ENCODE measurements around the gene SLC9C1. TPM values are rescaled to one million over a fixed set of nuclear protein-coding genes. Genes with fewer than 3 reads are reported as not detected.

The SLC9C1 gene
- total RNA-seq, 1 donor from 2014 or later: 0.42 TPM

DNA sequence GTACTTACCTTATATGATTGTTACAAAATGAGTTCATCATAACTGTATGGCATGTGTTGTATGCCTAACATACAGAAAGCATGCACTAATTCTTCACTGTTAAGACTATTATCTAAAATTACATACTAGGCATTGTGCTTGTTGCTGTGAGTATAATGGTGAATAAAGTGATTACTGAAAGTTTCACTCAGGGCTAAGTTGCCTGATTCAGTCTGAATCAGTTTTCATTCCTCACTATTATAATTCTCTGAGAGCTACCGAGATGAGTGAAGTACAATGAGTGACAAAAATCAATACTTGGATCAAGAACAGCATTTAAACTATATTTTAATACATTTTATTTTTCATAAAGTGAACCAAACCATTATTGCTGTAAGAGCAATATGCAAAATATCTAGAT, 153.4 kb downstream of the SLC9C1 start:
- peaks cover 17% of the 10 kb centered on the region for H3K36me3 Mint-ChIP-seq (ENCODE audit: low read depth)
- no peak overlapping the region for H3K27ac Mint-ChIP-seq (ENCODE audit: unreplicated experiment)
- DNase-seq (ENCODE audit: low read depth, low spot score): no peak
- peaks cover 12% of the 10 kb centered on the region for H3K9me3 Mint-ChIP-seq
- H3K27me3 Mint-ChIP-seq (ENCODE audit: low read depth): no peaks in the 10 kb centered on the region
- H3K4me1 Mint-ChIP-seq: peaks cover 30% of the 10 kb centered on the region
- no peak for TF ChIP-seq CTCF (conservative IDR thresholded peaks at IDR 0.05)
- H3K4me3 Mint-ChIP-seq: no peak overlapping the region

GRCh38 chr3:112138219-112138969, 155.6 kb downstream of the SLC9C1 start:
- DNase-seq (ENCODE audit: low read depth, low spot score): no peak
- Mint-ChIP-seq H3K4me1 (peaks cover 32% of the 10 kb centered on the region), H3K27ac (ENCODE audit: unreplicated experiment) (no peak overlapping the region), H3K4me3 (no peak overlapping the region), H3K9me3 (peaks cover 3% of the 10 kb centered on the region), H3K36me3 (ENCODE audit: low read depth) (peaks cover 3% of the 10 kb centered on the region), H3K27me3 (ENCODE audit: low read depth) (no peaks in the 10 kb centered on the region)
- TF ChIP-seq CTCF (conservative IDR thresholded peaks at IDR 0.05): no peak

DNA sequence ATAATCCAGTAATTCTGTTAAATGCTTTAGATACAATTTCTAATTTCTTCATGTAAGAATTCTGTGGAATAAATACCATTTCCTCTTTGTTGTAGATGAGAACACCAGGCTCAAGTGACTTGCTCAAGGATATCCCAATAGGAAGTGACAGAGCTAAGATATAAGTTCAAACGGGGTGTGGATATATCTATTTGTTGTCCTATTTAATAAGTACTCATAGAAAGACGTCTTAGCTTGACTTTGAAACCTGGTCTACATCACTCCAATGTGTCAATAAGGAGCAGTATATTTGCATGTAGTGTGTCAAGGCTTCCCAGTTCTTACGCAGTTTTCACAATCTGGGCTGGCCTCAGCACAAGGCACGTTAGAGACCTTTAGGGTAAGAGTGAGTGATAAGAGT, 156.2 kb downstream of the SLC9C1 start:
- H3K9me3 Mint-ChIP-seq: no peaks in the 10 kb centered on the region
- no peaks in the 10 kb centered on the region for H3K27me3 Mint-ChIP-seq (ENCODE audit: low read depth)
- TF ChIP-seq CTCF (conservative IDR thresholded peaks at IDR 0.05): no peak
- no peak overlapping the region for H3K4me3 Mint-ChIP-seq
- peaks cover 32% of the 10 kb centered on the region for H3K4me1 Mint-ChIP-seq
- no peak overlapping the region for H3K27ac Mint-ChIP-seq (ENCODE audit: unreplicated experiment)
- H3K36me3 Mint-ChIP-seq (ENCODE audit: low read depth): no peaks in the 10 kb centered on the region
- no peak for DNase-seq (ENCODE audit: low read depth, low spot score)

- no peaks in the 10 kb centered on the region for H3K9me3 Mint-ChIP-seq
- no peaks in the 10 kb centered on the region for H3K27me3 Mint-ChIP-seq (ENCODE audit: low read depth)
- peak; percentile 50 for DNase-seq (ENCODE audit: low read depth, low spot score)
- H3K27ac Mint-ChIP-seq (ENCODE audit: unreplicated experiment): peak overlapping the region; percentile 75
- H3K4me3 Mint-ChIP-seq: peak overlapping the region; percentile 12
- TF ChIP-seq CTCF (conservative IDR thresholded peaks at IDR 0.05): peak; percentile 75
- peaks cover 32% of the 10 kb centered on the region for H3K4me1 Mint-ChIP-seq
- H3K36me3 Mint-ChIP-seq (ENCODE audit: low read depth): no peaks in the 10 kb centered on the region
Measured at GRCh38 chr3:112136959-112137693, 156.9 kb downstream of the SLC9C1 start.

GRCh38 chr3:112136046-112136445, 158.0 kb downstream of the SLC9C1 start:
- H3K27me3 Mint-ChIP-seq (ENCODE audit: low read depth): no peaks in the 10 kb centered on the region
- H3K36me3 Mint-ChIP-seq (ENCODE audit: low read depth): no peaks in the 10 kb centered on the region
- TF ChIP-seq CTCF (conservative IDR thresholded peaks at IDR 0.05): no peak
- H3K9me3 Mint-ChIP-seq: no peaks in the 10 kb centered on the region
- no peak overlapping the region for H3K27ac Mint-ChIP-seq (ENCODE audit: unreplicated experiment)
- no peak overlapping the region for H3K4me3 Mint-ChIP-seq
- no peak for DNase-seq (ENCODE audit: low read depth, low spot score)
- H3K4me1 Mint-ChIP-seq: peaks cover 28% of the 10 kb centered on the region

Measured in neural crest cell (in vitro differentiated cells).